K562 (cell line): Measurements from ENCODE around the gene PRELID2. TPM values are rescaled to one million over a fixed set of nuclear protein-coding genes. Genes with fewer than 3 reads are reported as not detected.

Source experiments
- CLOCK ChIP-seq: fragments of 250-450 bp; sonication (Bioruptor Pico); IDR thresholded peaks from 2 replicates; pipeline ENCODE4 v1.4.0; 2020; ENCODE audit warnings: mild to moderate bottlenecking, moderate library complexity, borderline replicate concordance
- CREB5 ChIP-seq: fragments of 250-450 bp; sonication (Bioruptor Pico); IDR thresholded peaks from 2 replicates; pipeline ENCODE4 v1.5.0; 2020; ENCODE audit warnings: mild to moderate bottlenecking
- EP400 ChIP-seq: fragments of 450-650 bp; IDR thresholded peaks from 2 replicates; pipeline ENCODE4 v1.6.1; 2017; ENCODE audit warnings: antibody characterized with exemption, mild to moderate bottlenecking, moderate library complexity
- HIVEP1 ChIP-seq: fragments of 250-450 bp; sonication (Bioruptor Pico); IDR thresholded peaks from 2 replicates; pipeline ENCODE4 v1.4.0; 2020; ENCODE audit warnings: mild to moderate bottlenecking
- KDM1A ChIP-seq, 2 experiments: fragments of 450-650 bp; IDR thresholded peaks; 2 replicates each; pipeline ENCODE4 v1.6.1; 2016; ENCODE audit warnings: mild to moderate bottlenecking in 2 of 2
- MCM7 ChIP-seq, 2 experiments: fragments of 450-650 bp; IDR thresholded peaks; 2 replicates each; pipeline ENCODE4 v1.6.1; 2016 to 2018
- NEUROD1 ChIP-seq: fragments of 150-350 bp; IDR thresholded peaks from 2 replicates; pipeline ENCODE4 v1.6.1; 2014; ENCODE audit warnings: borderline replicate concordance, low read length, low read depth; ENCODE audit not compliant: partially characterized antibody
- TGIF2 ChIP-seq: sonication (generic); formaldehyde crosslinking; IDR thresholded peaks from 2 replicates; pipeline ENCODE4 v1.8.1; 2022; ENCODE audit warnings: mild to moderate bottlenecking, missing genetic modification reagents, moderate library complexity
- USF1 ChIP-seq: sonication (generic); formaldehyde crosslinking; IDR thresholded peaks from 2 replicates; pipeline ENCODE4 v1.9.0; 2022; ENCODE audit warnings: mild to moderate bottlenecking, missing genetic modification reagents
- USF2 ChIP-seq: sonication (generic); formaldehyde crosslinking; IDR thresholded peaks from 2 replicates; pipeline ENCODE4 v1.5.0; 2020; ENCODE audit warnings: missing genetic modification reagents
- YY1 ChIP-seq, 3 experiments: IDR thresholded peaks; 2 replicates each; pipeline ENCODE4 v1.6.1; 2011; ENCODE audit warnings: low read length in 2 of 3, mild to moderate bottlenecking in 2 of 3, moderate library complexity in 2 of 3, borderline replicate concordance in 1 of 3, control low read depth in 1 of 3, low read depth in 1 of 3; ENCODE audit not compliant: insufficient read depth in 3 of 3, insufficient replicate concordance in 2 of 3, control insufficient read depth in 1 of 3, insufficient read length in 1 of 3; ENCODE audit errors: extremely low read depth in 1 of 3
- ZBTB34 ChIP-seq: fragments of 250-450 bp; sonication (Bioruptor Pico); IDR thresholded peaks from 2 replicates; pipeline ENCODE4 v1.8.0; 2021; ENCODE audit warnings: mild to moderate bottlenecking, moderate library complexity
- ZNF277 ChIP-seq: fragments of 250-450 bp; sonication (Bioruptor Pico); IDR thresholded peaks from 2 replicates; pipeline ENCODE4 v1.8.0; 2022; ENCODE audit warnings: inconsistent platforms, mild to moderate bottlenecking, moderate library complexity, borderline replicate concordance
- polyA plus RNA-seq, 8 experiments: library from polyadenylated mRNA; depleted of rRNA in 4 of 8; stranded (reverse) in 5 of 8; unstranded in 3 of 8; fragments of >200 nt; fragmentation: Nextera tagmentation in 2 of 8; fragmentation: Illumina TruSeq in 1 of 8; extraction: Ambion mirVana in 2 of 8; extraction: Trizol in 1 of 8; gene quantifications; 2 replicates each; pipeline versions ENCODE4 v1.2.1 to v1.2.3, GENCODE V29; 2011 to 2014; ENCODE audit warnings: inconsistent platforms in 1 of 8, missing spikeins in 1 of 8
- total RNA-seq, 7 experiments: library from RNA; depleted of rRNA in 6 of 7; stranded (reverse); fragments of >200 nt in 6 of 7; fragmentation: Illumina TruSeq in 2 of 7; extraction: Trizol in 2 of 7; gene quantifications; 2 replicates each; pipeline versions ENCODE4 v1.2.1 to v1.2.3, GENCODE V29; 2011 to 2021; ENCODE audit warnings: low replicate concordance in 1 of 7

The PRELID2 gene
- total and polyA plus RNA-seq, 9 of the 15 experiments (the other 6 are each of a cell fraction or from before 2014, with no cell fraction given), result 6.4 to 68.2 (median 28.8) TPM

GRCh38 chr5:145826895-145827674 lies 8.1 kb downstream of the PRELID2 start (continued):
- TF ChIP-seq EP400 (peak; percentile 19; the same call in 1 of the 2 replicates), ZNF277 (no peak), TGIF2 (CRISPR knock-in tag) (no peak), USF1 (CRISPR knock-in tag) (no peak), HIVEP1 (CRISPR knock-in tag) (no peak), ZBTB34 (CRISPR knock-in tag) (no peak), YY1 (IDR thresholded peaks at IDR 0.05; ENCODE audit: borderline replicate concordance in 1 of 3, control insufficient read depth in 1 of 3, extremely low read depth in 1 of 3, insufficient read depth in 3 of 3, insufficient read length in 1 of 3, insufficient replicate concordance in 2 of 3, low read depth in 1 of 3, low read length in 2 of 3) (no peak), USF2 (CRISPR knock-in tag) (no peak), KDM1A (IDR thresholded peaks at IDR 0.05) (0 out of 4 replicates have a peak, but pooled peaks of 1 of the 2 experiments have one; percentile 6), NEUROD1 (no peak), CLOCK (CRISPR knock-in tag) (no peak), MCM7 (IDR thresholded peaks at IDR 0.05) (no peak), CREB5 (CRISPR knock-in tag) (no peak)
